ENCODE data around the gene AKR1C1.

DNA sequence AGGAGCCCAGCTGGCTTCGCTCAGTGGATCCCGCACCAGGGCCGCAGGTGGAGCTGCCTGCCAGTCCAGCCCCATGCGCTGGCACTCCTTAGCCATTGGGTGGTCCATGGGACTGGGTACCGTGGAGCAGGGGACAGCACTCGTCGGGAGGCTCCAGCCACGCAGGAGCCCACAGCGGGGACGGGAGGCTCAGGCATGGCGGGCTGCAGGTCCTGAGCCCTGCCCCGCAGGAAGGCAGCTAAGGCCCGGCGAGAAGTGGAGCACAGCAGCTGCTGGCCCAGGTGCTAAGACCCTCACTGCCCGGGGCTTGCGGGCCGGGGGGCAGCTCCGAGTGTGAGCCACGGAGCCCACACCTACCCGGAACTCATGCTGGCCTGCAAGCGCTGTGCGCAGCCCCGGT, 25.9 kb upstream of the AKR1C1 start:
- TF ChIP-seq, protein P1, sequence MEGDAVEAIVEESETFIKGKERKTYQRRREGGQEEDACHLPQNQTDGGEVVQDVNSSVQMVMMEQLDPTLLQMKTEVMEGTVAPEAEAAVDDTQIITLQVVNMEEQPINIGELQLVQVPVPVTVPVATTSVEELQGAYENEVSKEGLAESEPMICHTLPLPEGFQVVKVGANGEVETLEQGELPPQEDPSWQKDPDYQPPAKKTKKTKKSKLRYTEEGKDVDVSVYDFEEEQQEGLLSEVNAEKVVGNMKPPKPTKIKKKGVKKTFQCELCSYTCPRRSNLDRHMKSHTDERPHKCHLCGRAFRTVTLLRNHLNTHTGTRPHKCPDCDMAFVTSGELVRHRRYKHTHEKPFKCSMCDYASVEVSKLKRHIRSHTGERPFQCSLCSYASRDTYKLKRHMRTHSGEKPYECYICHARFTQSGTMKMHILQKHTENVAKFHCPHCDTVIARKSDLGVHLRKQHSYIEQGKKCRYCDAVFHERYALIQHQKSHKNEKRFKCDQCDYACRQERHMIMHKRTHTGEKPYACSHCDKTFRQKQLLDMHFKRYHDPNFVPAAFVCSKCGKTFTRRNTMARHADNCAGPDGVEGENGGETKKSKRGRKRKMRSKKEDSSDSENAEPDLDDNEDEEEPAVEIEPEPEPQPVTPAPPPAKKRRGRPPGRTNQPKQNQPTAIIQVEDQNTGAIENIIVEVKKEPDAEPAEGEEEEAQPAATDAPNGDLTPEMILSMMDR (IDR thresholded peaks at IDR 0.05): no peak
- no peak for TF ChIP-seq ZFX (IDR thresholded peaks at IDR 0.05; ENCODE audit: borderline replicate concordance)
